ENCODE measurements around the gene ADAMTS19.

DNA sequence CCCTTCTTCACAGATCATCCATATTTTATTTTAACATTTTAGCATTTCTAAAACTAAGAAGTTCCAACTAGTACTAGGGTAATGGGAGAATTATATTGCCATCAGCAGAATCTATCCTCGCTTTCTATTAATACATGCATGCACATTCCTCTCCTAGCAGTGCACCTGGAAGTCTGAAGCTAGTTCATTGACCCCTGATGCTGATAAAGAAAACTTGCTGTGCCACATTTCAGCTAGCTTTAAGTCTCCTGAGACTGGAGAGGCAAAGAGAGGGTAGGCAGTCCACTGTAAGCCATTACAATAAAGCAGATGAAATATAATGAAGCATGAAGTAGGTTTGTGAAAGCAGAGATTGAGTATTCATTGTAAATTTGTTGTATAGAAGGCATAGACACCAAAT, 303.6 kb downstream of the ADAMTS19 start:
- TF ChIP-seq POLR2AphosphoS5 (IDR thresholded peaks at IDR 0.05) (no peak), POLR2A (IDR thresholded peaks at IDR 0.05) (no peak)
- TF ChIP-seq, protein P1, sequence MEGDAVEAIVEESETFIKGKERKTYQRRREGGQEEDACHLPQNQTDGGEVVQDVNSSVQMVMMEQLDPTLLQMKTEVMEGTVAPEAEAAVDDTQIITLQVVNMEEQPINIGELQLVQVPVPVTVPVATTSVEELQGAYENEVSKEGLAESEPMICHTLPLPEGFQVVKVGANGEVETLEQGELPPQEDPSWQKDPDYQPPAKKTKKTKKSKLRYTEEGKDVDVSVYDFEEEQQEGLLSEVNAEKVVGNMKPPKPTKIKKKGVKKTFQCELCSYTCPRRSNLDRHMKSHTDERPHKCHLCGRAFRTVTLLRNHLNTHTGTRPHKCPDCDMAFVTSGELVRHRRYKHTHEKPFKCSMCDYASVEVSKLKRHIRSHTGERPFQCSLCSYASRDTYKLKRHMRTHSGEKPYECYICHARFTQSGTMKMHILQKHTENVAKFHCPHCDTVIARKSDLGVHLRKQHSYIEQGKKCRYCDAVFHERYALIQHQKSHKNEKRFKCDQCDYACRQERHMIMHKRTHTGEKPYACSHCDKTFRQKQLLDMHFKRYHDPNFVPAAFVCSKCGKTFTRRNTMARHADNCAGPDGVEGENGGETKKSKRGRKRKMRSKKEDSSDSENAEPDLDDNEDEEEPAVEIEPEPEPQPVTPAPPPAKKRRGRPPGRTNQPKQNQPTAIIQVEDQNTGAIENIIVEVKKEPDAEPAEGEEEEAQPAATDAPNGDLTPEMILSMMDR (IDR thresholded peaks at IDR 0.05): no peak
